HG03196 (cell line): ENCODE measurements around the gene CMTM5.
"Not testable (repeated sequence)": the region's sequence is repeated elsewhere in the genome, so short reads cannot be mapped to it uniquely, and the experiment has no call there.

ENCODE experiments used
- ATAC-seq: cut with Tn5 transposase; IDR thresholded peaks from one replicate; pipeline ENCODE4 v1.9.1; 2021; ENCODE audit not compliant: unreplicated experiment

The CMTM5 gene

GRCh38 chr14:23411563-23412525, 35.0 kb downstream of the CMTM5 start:
- no peak for ATAC-seq

GRCh38 chr14:23413681-23414080, 36.8 kb downstream of the CMTM5 start:
- ATAC-seq, result no peak

- no peak for ATAC-seq
Measured at GRCh38 chr14:23414254-23414653, 37.4 kb downstream of the CMTM5 start.

GRCh38 chr14:23414906-23415820, 38.3 kb downstream of the CMTM5 start:
- ATAC-seq, result no peak

- ATAC-seq, result no peak
Measured at GRCh38 chr14:23415821-23416778, 39.3 kb downstream of the CMTM5 start.

- ATAC-seq, result no peak
Measured at GRCh38 chr14:23416801-23417200, 40.0 kb downstream of the CMTM5 start.

GRCh38 chr14:23417269-23417668, 40.4 kb downstream of the CMTM5 start:
- not testable (repeated sequence) for ATAC-seq

GRCh38 chr14:23418021-23418420, 41.2 kb downstream of the CMTM5 start:
- ATAC-seq, result no peak

GRCh38 chr14:23419646-23420045, 42.8 kb downstream of the CMTM5 start:
- ATAC-seq, result not testable (repeated sequence)

- ATAC-seq, result no peak
Measured at GRCh38 chr14:23421594-23421993, 44.7 kb downstream of the CMTM5 start.

GRCh38 chr14:23423657-23424056, 46.8 kb downstream of the CMTM5 start:
- ATAC-seq, result no peak

GRCh38 chr14:23425169-23425568, 48.3 kb downstream of the CMTM5 start:
- ATAC-seq, result no peak

- ATAC-seq, result not testable (repeated sequence)
Measured at GRCh38 chr14:23425798-23426197, 49.0 kb downstream of the CMTM5 start.

GRCh38 chr14:23428686-23429495, 52.0 kb downstream of the CMTM5 start:
- ATAC-seq, result no peak
